Muscle of leg (tissue), 11 donors: ENCODE measurements around the gene ABHD17C. TPM values are rescaled to one million over a fixed set of nuclear protein-coding genes. Genes with fewer than 3 reads are reported as not detected.

Source experiments
- DNase-seq: peaks from one replicate; pipeline ENCODE4 v3.0.0; 2013
- H3K27ac ChIP-seq: one replicate; pipeline ENCODE4 v1.5.1; 2013; ENCODE audit warnings: mild to moderate bottlenecking, low read length, control low read depth
- H3K27me3 ChIP-seq: one replicate; pipeline ENCODE4 v1.6.1; 2013; ENCODE audit warnings: low read length; ENCODE audit not compliant: control insufficient read depth, insufficient read depth
- H3K36me3 ChIP-seq: one replicate; pipeline ENCODE4 v1.6.1; 2013; ENCODE audit warnings: low read length; ENCODE audit not compliant: control insufficient read depth, insufficient read depth
- H3K4me1 ChIP-seq: one replicate; pipeline ENCODE4 v1.6.1; 2013; ENCODE audit warnings: low read length; ENCODE audit not compliant: control insufficient read depth, insufficient read depth
- H3K4me3 ChIP-seq: one replicate; pipeline ENCODE4 v1.5.1; 2013; ENCODE audit warnings: low read length, control low read depth
- H3K9me3 ChIP-seq: replicated peaks from 2 replicates; pipeline ENCODE4 v1.6.1; 2013; ENCODE audit warnings: low read depth, low read length; ENCODE audit not compliant: control insufficient read depth
- WGBS: methylation state at CpG from one replicate; pipeline ENCODE4 v1.1.5; 2013; ENCODE audit warnings: missing lambda C conversion rate; ENCODE audit not compliant: insufficient coverage; 5-methylcytosine and 5-hydroxymethylcytosine counted together
- polyA plus RNA-seq, 8 donors: library from polyadenylated mRNA; unstranded; fragments of 120-200 nt; gene quantifications; one replicate each; pipeline versions ENCODE4 v1.2.1 to v1.2.3, GENCODE V29; 2013; ENCODE audit warnings: inconsistent platforms in 1 of 8, low replicate concordance in 1 of 8; ENCODE audit not compliant: insufficient read length in 8 of 8, insufficient read depth in 1 of 8
- total RNA-seq: library from RNA; stranded (reverse); fragments of 120-200 nt; gene quantifications from one replicate; pipeline ENCODE4 v1.2.4, GENCODE V29; 2013

Gene ABHD17C
- total and polyA plus RNA-seq, 9 donors: 2.2 to 10.0 (median 8.2) TPM

- H3K4me1 ChIP-seq: peaks cover 8% of the 10 kb centered on the region
- WGBS: 76% methylated on average over 5 of the region's 11 CpGs
Observed at GRCh38 chr15:80743189-80743833, 48.2 kb downstream of the ABHD17C start.

DNA sequence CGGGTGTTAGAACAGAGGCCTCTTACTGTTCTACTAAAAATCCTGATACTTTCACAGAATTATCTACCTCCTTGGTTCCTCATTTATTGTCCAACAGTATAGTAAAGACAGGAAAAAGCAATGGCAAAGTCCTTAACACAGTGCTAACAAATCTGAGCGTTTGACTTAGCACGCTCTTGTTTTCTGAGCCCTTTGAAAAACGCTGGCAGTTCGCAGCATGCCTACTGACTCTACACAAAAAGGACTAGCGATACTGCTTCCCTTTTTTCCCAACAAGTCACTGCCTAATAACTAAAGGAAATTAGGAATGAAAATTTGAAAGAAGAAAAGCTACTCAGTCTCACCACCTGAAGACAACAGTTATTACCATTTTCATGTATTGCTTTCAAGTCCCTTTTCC is 49.3 kb downstream of the ABHD17C start:
- WGBS: 73% methylated on average over 3 of the region's 6 CpGs
- no peaks in the 10 kb centered on the region for H3K36me3 ChIP-seq
- no peak overlapping the region for H3K27ac ChIP-seq
- no peak for DNase-seq
- no peaks in the 10 kb centered on the region for H3K9me3 ChIP-seq
- no peaks in the 10 kb centered on the region for H3K27me3 ChIP-seq
- no peak overlapping the region for H3K4me3 ChIP-seq
- peaks cover 8% of the 10 kb centered on the region for H3K4me1 ChIP-seq

More at GRCh38 chr15:80743189-80743833, 48.2 kb downstream of the ABHD17C start:
- DNase-seq: no peak
- Histone ChIP-seq H3K36me3 (no peaks in the 10 kb centered on the region), H3K4me3 (no peak overlapping the region), H3K9me3 (no peaks in the 10 kb centered on the region), H3K27me3 (no peaks in the 10 kb centered on the region), H3K27ac (no peak overlapping the region)

- Histone ChIP-seq H3K4me3 (no peak overlapping the region), H3K9me3 (no peaks in the 10 kb centered on the region), H3K4me1 (peaks cover 8% of the 10 kb centered on the region), H3K27ac (no peak overlapping the region), H3K36me3 (no peaks in the 10 kb centered on the region), H3K27me3 (no peaks in the 10 kb centered on the region)
- no CpG with 5 or more reads among the region's 1 CpG for WGBS
- DNase-seq: no peak
Observed at GRCh38 chr15:80744826-80745225, 49.7 kb downstream of the ABHD17C start.

DNA sequence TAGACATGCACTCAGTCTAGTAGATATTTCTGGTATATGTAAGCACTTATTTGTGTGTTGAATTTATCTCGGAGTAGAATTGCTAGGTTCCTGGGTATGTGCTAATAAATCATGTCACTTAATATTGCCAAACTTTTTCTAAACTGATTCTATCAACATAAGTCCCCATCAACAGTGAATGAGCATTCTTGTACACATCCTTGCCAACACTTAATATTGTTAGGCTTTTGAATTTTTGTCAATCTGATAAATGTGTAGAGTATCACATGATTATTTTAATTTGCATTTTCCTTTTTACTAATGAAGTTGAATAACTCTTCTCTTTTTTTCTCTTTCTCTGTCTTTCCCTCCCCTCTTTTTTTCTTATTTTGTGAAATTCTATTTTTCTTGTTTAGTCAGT is 50.8 kb downstream of the ABHD17C start:
- no CpG with 5 or more reads among the region's 1 CpG for WGBS
- Histone ChIP-seq H3K9me3 (no peaks in the 10 kb centered on the region), H3K36me3 (no peaks in the 10 kb centered on the region), H3K4me1 (peaks cover 8% of the 10 kb centered on the region), H3K27me3 (no peaks in the 10 kb centered on the region), H3K27ac (no peak overlapping the region), H3K4me3 (no peak overlapping the region)
- no peak for DNase-seq

DNA sequence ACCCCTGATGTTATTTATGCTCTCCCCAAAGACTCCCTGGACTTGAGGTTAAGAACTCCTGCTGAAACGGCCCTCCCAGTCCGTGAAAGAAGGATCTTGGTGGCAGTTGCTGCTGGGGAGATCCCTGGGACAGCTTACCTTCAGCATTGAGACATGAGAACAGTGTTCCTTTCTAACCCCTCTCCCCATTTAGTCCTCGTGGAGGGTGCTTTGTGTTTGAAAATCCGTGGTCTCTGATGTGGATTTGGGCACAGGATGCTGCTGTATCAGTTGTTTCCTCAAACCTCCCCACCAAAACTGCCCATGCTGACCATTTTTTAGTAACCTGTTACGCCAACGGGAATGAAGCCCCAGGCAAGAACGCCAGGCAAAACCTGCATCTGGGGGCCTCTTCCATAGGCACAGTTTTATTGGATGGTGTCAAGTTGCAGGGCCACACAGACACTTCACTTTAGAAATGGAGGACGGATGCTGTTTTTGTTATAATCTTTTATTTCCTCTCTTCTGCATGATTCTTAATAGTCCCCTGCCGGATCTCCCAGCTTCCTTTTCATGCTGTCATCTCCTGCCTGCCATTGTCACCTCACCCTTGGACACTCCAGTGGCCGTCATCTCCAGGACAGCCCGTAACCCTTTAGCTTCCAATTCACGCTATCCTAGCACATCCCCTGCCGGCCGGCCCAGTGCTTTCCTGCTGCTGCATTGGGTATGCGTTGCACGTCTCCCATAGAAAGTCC is 52.4 kb downstream of the ABHD17C start:
- Histone ChIP-seq H3K9me3 (no peaks in the 10 kb centered on the region), H3K27me3 (no peaks in the 10 kb centered on the region)
- WGBS: 27% methylated on average over 8 of the region's 16 CpGs

GRCh38 chr15:80749589-80749988 is 54.5 kb downstream of the ABHD17C start:
- no peaks in the 10 kb centered on the region for H3K27me3 ChIP-seq
- H3K36me3 ChIP-seq: no peaks in the 10 kb centered on the region
- H3K4me3 ChIP-seq: no peak overlapping the region
- 100% methylated on average over 4 of the region's 6 CpGs for WGBS
- no peaks in the 10 kb centered on the region for H3K9me3 ChIP-seq
- DNase-seq: no peak
- H3K27ac ChIP-seq: no peak overlapping the region
- H3K4me1 ChIP-seq: peaks cover 8% of the 10 kb centered on the region

More for the DNA sequence above, 52.4 kb downstream of the ABHD17C start:
- peak; percentile 10 for DNase-seq
- Histone ChIP-seq H3K36me3 (no peaks in the 10 kb centered on the region), H3K27ac (no peak overlapping the region), H3K4me3 (no peak overlapping the region), H3K4me1 (peaks cover 8% of the 10 kb centered on the region)

GRCh38 chr15:80750575-80750974 is 55.5 kb downstream of the ABHD17C start:
- no peak for DNase-seq
- 82% methylated on average over 2 of the region's 4 CpGs for WGBS
- H3K36me3 ChIP-seq: no peaks in the 10 kb centered on the region
- peaks cover 8% of the 10 kb centered on the region for H3K4me1 ChIP-seq
- no peak overlapping the region for H3K27ac ChIP-seq
- H3K27me3 ChIP-seq: no peaks in the 10 kb centered on the region
- no peak overlapping the region for H3K4me3 ChIP-seq
- H3K9me3 ChIP-seq: no peaks in the 10 kb centered on the region

DNA sequence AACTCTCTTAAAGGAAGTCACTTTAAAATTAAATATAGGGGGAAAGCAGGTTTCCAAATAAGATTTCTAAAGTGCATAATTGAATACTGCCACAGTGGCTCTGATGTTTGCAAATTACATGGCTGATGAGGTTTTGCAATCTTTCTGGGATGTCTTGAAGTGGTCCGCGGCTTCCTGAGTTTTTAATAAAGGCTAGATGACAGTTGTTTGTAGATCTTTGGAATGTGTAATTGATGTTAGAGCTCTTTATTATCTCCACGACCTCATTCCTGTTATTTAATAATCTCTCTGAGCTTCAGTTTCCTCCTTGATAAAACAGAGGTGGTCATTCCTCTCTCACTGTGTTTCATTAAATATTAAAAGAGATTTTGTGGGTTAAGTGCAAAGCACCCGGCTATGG is 57.1 kb downstream of the ABHD17C start:
- no CpG with 5 or more reads among the region's 4 CpGs for WGBS
- H3K4me3 ChIP-seq: no peak overlapping the region
- no peaks in the 10 kb centered on the region for H3K9me3 ChIP-seq
- H3K36me3 ChIP-seq: peaks cover 2% of the 10 kb centered on the region
- H3K4me1 ChIP-seq: peaks cover 8% of the 10 kb centered on the region
- no peak for DNase-seq
- H3K27me3 ChIP-seq: no peaks in the 10 kb centered on the region
- H3K27ac ChIP-seq: no peak overlapping the region

GRCh38 chr15:80753161-80753560 is 58.1 kb downstream of the ABHD17C start:
- Histone ChIP-seq H3K36me3 (peaks cover 2% of the 10 kb centered on the region), H3K27ac (no peak overlapping the region), H3K4me3 (no peak overlapping the region), H3K9me3 (no peaks in the 10 kb centered on the region), H3K27me3 (no peaks in the 10 kb centered on the region), H3K4me1 (no peaks in the 10 kb centered on the region)
- WGBS: no CpG with 5 or more reads among the region's 2 CpGs
- DNase-seq: peak; percentile 51

GRCh38 chr15:80754014-80754413 is 58.9 kb downstream of the ABHD17C start:
- no peak for DNase-seq
- H3K36me3 ChIP-seq: peaks cover 2% of the 10 kb centered on the region
- H3K4me3 ChIP-seq: no peak overlapping the region
- no peak overlapping the region for H3K27ac ChIP-seq
- no peaks in the 10 kb centered on the region for H3K4me1 ChIP-seq
- WGBS: no CpG with 5 or more reads among the region's 8 CpGs
- no peaks in the 10 kb centered on the region for H3K27me3 ChIP-seq
- H3K9me3 ChIP-seq: no peaks in the 10 kb centered on the region
